Measurements from ENCODE around the gene TENT4A.

GRCh38 chr5:6753851-6754250 is 40.6 kb downstream of the TENT4A start:
- no peak for TF ChIP-seq POLR2AphosphoS5 (IDR thresholded peaks at IDR 0.05; ENCODE audit: borderline replicate concordance, low read depth, low read length)
- no peak for TF ChIP-seq EZH2 (IDR thresholded peaks at IDR 0.05)

Measured in SK-N-MC (cell line).